ENCODE results near the gene MALSU1.
A peak's percentile ranks its signal among the peaks of the same experiment; 100 is the strongest.

Gene MALSU1

GRCh38 chr7:23333671-23334246 is 34.6 kb downstream of the MALSU1 start:
- peak in 1 of 2 experiments; percentile 16 for DNase-seq (ENCODE audit: low read depth in 1 of 2, low spot score in 1 of 2)
- in situ Hi-C loops (cut with HindIII; ENCODE audit: low pct_unique_long_range_greater_than_20kb, low sequenced_read_pairs), result no loop called here
- TF ChIP-seq JUND (IDR thresholded peaks at IDR 0.05; ENCODE audit: low read depth), result no peak

- in situ Hi-C loops (cut with HindIII; ENCODE audit: low pct_unique_long_range_greater_than_20kb, low sequenced_read_pairs), result no loop called here
- TF ChIP-seq JUND (IDR thresholded peaks at IDR 0.05; ENCODE audit: low read depth), result peak; percentile 90
- DNase-seq (ENCODE audit: low read depth in 1 of 2, low spot score in 1 of 2), result peak; percentile 36 to 93
Observed at GRCh38 chr7:23334482-23335056, 35.4 kb downstream of the MALSU1 start.

GRCh38 chr7:23335136-23335535 is 36.0 kb downstream of the MALSU1 start:
- TF ChIP-seq JUND (IDR thresholded peaks at IDR 0.05; ENCODE audit: low read depth), result no peak
- DNase-seq (ENCODE audit: low read depth in 1 of 2, low spot score in 1 of 2), result no peak
- in situ Hi-C loops (cut with HindIII; ENCODE audit: low pct_unique_long_range_greater_than_20kb, low sequenced_read_pairs), result no loop called here

GRCh38 chr7:23335621-23336020 is 36.5 kb downstream of the MALSU1 start:
- DNase-seq (ENCODE audit: low read depth in 1 of 2, low spot score in 1 of 2), result no peak
- TF ChIP-seq JUND (IDR thresholded peaks at IDR 0.05; ENCODE audit: low read depth), result no peak
- in situ Hi-C loops (cut with HindIII; ENCODE audit: low pct_unique_long_range_greater_than_20kb, low sequenced_read_pairs), result no loop called here

- no peak for DNase-seq (ENCODE audit: low read depth in 1 of 2, low spot score in 1 of 2)
- in situ Hi-C loops (cut with HindIII; ENCODE audit: low pct_unique_long_range_greater_than_20kb, low sequenced_read_pairs), result no loop called here
- no peak for TF ChIP-seq JUND (IDR thresholded peaks at IDR 0.05; ENCODE audit: low read depth)
Observed at GRCh38 chr7:23336086-23336485, 36.9 kb downstream of the MALSU1 start.

- in situ Hi-C loops (cut with HindIII; ENCODE audit: low pct_unique_long_range_greater_than_20kb, low sequenced_read_pairs), result no loop called here
- TF ChIP-seq JUND (IDR thresholded peaks at IDR 0.05; ENCODE audit: low read depth), result no peak
Observed at GRCh38 chr7:23336799-23337283, 37.7 kb downstream of the MALSU1 start.

GRCh38 chr7:23337374-23337773 is 38.2 kb downstream of the MALSU1 start:
- in situ Hi-C loops (cut with HindIII; ENCODE audit: low pct_unique_long_range_greater_than_20kb, low sequenced_read_pairs), result no loop called here
- no peak for DNase-seq (ENCODE audit: low read depth in 1 of 2, low spot score in 1 of 2)
- no peak for TF ChIP-seq JUND (IDR thresholded peaks at IDR 0.05; ENCODE audit: low read depth)

More at GRCh38 chr7:23336799-23337283, 37.7 kb downstream of the MALSU1 start:
- no peak for DNase-seq (ENCODE audit: low read depth in 1 of 2, low spot score in 1 of 2)

- no peak for DNase-seq (ENCODE audit: low read depth in 1 of 2, low spot score in 1 of 2)
- TF ChIP-seq JUND (IDR thresholded peaks at IDR 0.05; ENCODE audit: low read depth), result no peak
Observed at GRCh38 chr7:23338439-23338838, 39.3 kb downstream of the MALSU1 start.

GRCh38 chr7:23338863-23339262 is 39.7 kb downstream of the MALSU1 start:
- peak in 1 of 2 experiments; percentile 48 for DNase-seq (ENCODE audit: low read depth in 1 of 2, low spot score in 1 of 2)
- in situ Hi-C loops (cut with HindIII; ENCODE audit: low pct_unique_long_range_greater_than_20kb, low sequenced_read_pairs), result no loop called here
- no peak for TF ChIP-seq JUND (IDR thresholded peaks at IDR 0.05; ENCODE audit: low read depth)

More at GRCh38 chr7:23338439-23338838, 39.3 kb downstream of the MALSU1 start:
- in situ Hi-C loops (cut with HindIII; ENCODE audit: low pct_unique_long_range_greater_than_20kb, low sequenced_read_pairs), result no loop called here

GRCh38 chr7:23341846-23342598 is 42.9 kb downstream of the MALSU1 start:
- DNase-seq (ENCODE audit: low read depth in 1 of 2, low spot score in 1 of 2), result no peak
- TF ChIP-seq JUND (IDR thresholded peaks at IDR 0.05; ENCODE audit: low read depth), result no peak
- in situ Hi-C loops (cut with HindIII; ENCODE audit: low pct_unique_long_range_greater_than_20kb, low sequenced_read_pairs), result no loop called here

GRCh38 chr7:23343102-23343501 is 44.0 kb downstream of the MALSU1 start:
- no peak for TF ChIP-seq JUND (IDR thresholded peaks at IDR 0.05; ENCODE audit: low read depth)
- in situ Hi-C loops (cut with HindIII; ENCODE audit: low pct_unique_long_range_greater_than_20kb, low sequenced_read_pairs), result no loop called here
- DNase-seq (ENCODE audit: low read depth in 1 of 2, low spot score in 1 of 2), result no peak

- no peak for TF ChIP-seq JUND (IDR thresholded peaks at IDR 0.05; ENCODE audit: low read depth)
- DNase-seq (ENCODE audit: low read depth in 1 of 2, low spot score in 1 of 2), result no peak
- in situ Hi-C loops (cut with HindIII; ENCODE audit: low pct_unique_long_range_greater_than_20kb, low sequenced_read_pairs), result no loop called here
Observed at GRCh38 chr7:23343806-23344475, 44.8 kb downstream of the MALSU1 start.
